Stimulated activated CD4-positive, alpha-beta T cell treated with anti-CD3 and anti-CD28 coated beads, Interleukin-4, amount 100 ng/mL, for 4 hours (primary cell): Measurements from ENCODE around the gene GIMAP4.
A peak's percentile ranks its signal among the peaks of the same experiment; 100 is the strongest.
"Not testable (repeated sequence)": the region's sequence is repeated elsewhere in the genome, so short reads cannot be mapped to it uniquely, and the experiment has no call there.

Experiments used
- DNase-seq, 2 experiments: peaks; one replicate each; pipeline ENCODE4 v3.0.0-alpha.2; 2020

GIMAP4 gene

GRCh38 chr7:150567169-150567568 lies at the start of gene GIMAP4:
GIMAP4 (plus strand) TSS chr7:150567390; CDS start chr7:150569902, 2,512 bp downstream.
- no peak for DNase-seq

GRCh38 chr7:150519310-150519709 lies 47.9 kb upstream of the GIMAP4 start:
- DNase-seq, result no peak

GRCh38 chr7:150520145-150520544 lies 47.0 kb upstream of the GIMAP4 start:
- DNase-seq, result peak in 1 of 2 experiments; percentile 12

GRCh38 chr7:150522931-150523330 lies 44.3 kb upstream of the GIMAP4 start:
- not testable (repeated sequence) for DNase-seq

GRCh38 chr7:150524018-150524417 lies 43.2 kb upstream of the GIMAP4 start:
- DNase-seq, result no peak

GRCh38 chr7:150531704-150532103 lies 35.5 kb upstream of the GIMAP4 start:
- DNase-seq, result no peak

GRCh38 chr7:150538259-150538658 lies 28.9 kb upstream of the GIMAP4 start:
- no peak for DNase-seq

GRCh38 chr7:150553163-150553562 lies 14.0 kb upstream of the GIMAP4 start:
- DNase-seq, result no peak

- DNase-seq, result no peak
These were observed 10.6 kb upstream of the GIMAP4 start for GRCh38 chr7:150556521-150557138.

- no peak for DNase-seq
These were observed 6.7 kb upstream of the GIMAP4 start for GRCh38 chr7:150560486-150560885.

GRCh38 chr7:150562919-150563318 lies 4.3 kb upstream of the GIMAP4 start:
- DNase-seq, result no peak

GRCh38 chr7:150564006-150564405 lies 3.2 kb upstream of the GIMAP4 start:
- no peak for DNase-seq

- no peak for DNase-seq
These were observed 2.6 kb upstream of the GIMAP4 start for GRCh38 chr7:150564566-150564965.

- no peak for DNase-seq
These were observed 2.0 kb upstream of the GIMAP4 start for GRCh38 chr7:150565239-150565638.

GRCh38 chr7:150566123-150566522 lies 1.1 kb upstream of the GIMAP4 start:
- no peak for DNase-seq

GRCh38 chr7:150566572-150566971 lies 618 bp upstream of the GIMAP4 start:
- DNase-seq, result no peak

GRCh38 chr7:150567871-150568301 lies 696 bp downstream of the GIMAP4 start:
- no peak for DNase-seq

GRCh38 chr7:150568714-150569113 lies 1.5 kb downstream of the GIMAP4 start:
- DNase-seq, result peak in 1 of 2 experiments; percentile 33

- no peak for DNase-seq
These were observed 2.2 kb downstream of the GIMAP4 start for GRCh38 chr7:150569245-150569955.

- no peak for DNase-seq
These were observed 3.6 kb downstream of the GIMAP4 start for GRCh38 chr7:150570556-150571465.

- no peak for DNase-seq
These were observed 5.3 kb downstream of the GIMAP4 start for GRCh38 chr7:150572496-150572895.

GRCh38 chr7:150579979-150580637 lies 12.9 kb downstream of the GIMAP4 start:
- not testable (repeated sequence) for DNase-seq
